T-helper 22 cell (primary cell): ENCODE data around the gene RAB40B.

ENCODE experiments used
- DNase-seq: peaks from one replicate; pipeline ENCODE4 v3.0.0-alpha.2; 2020; ENCODE audit warnings: low read depth

RAB40B gene

DNA sequence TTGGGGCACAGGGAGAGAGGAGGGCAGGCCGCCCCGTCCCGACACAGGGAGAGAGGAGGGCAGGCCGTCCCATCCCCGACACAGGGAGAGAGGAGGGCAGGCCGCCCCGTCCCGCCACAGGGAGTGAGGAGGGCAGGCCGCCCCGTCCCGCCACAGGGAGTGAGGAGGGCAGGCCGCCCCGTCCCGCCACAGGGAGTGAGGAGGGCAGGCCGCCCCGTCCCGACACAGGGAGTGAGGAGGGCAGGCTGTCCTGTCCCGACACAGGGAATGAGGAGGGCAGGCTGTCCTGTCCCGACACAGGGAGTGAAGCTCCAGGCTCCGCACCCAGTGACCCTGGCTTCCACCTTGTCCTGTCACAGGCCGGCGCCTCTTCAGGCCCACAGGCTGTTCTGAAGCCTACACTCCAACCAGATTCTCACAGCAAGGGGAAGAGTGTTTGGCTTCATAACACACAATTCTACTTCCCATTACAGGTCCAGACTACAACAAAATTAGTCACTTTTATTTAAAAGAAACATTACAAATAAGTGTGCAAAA, 84.3 kb downstream of the RAB40B start:
- DNase-seq, result no peak

GRCh38 chr17:82613283-82614094, 85.0 kb downstream of the RAB40B start:
- no peak for DNase-seq

- DNase-seq, result no peak
These were observed 87.1 kb downstream of the RAB40B start for GRCh38 chr17:82611140-82612058.

DNA sequence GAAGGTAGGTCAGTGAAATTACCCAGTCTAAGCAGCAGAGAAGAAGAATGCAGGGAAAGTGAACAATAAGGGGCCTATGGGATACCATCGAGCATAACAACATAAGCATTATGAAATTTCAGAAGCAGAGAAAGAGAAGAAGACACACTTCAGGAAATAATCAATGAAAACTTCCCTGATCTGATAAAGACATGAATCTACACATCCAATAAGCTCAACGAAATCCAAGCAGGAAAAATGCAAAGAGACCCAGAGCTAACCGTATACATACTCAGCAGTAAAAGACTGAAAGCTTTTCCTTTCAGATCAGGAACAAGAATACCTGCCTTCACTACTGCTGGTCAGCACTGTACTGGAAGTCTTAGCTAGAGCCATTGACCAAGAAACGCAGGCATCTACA, 88.8 kb downstream of the RAB40B start:
- no peak for DNase-seq

- DNase-seq, result no peak
These were observed 89.7 kb downstream of the RAB40B start for GRCh38 chr17:82608816-82609215.

DNA sequence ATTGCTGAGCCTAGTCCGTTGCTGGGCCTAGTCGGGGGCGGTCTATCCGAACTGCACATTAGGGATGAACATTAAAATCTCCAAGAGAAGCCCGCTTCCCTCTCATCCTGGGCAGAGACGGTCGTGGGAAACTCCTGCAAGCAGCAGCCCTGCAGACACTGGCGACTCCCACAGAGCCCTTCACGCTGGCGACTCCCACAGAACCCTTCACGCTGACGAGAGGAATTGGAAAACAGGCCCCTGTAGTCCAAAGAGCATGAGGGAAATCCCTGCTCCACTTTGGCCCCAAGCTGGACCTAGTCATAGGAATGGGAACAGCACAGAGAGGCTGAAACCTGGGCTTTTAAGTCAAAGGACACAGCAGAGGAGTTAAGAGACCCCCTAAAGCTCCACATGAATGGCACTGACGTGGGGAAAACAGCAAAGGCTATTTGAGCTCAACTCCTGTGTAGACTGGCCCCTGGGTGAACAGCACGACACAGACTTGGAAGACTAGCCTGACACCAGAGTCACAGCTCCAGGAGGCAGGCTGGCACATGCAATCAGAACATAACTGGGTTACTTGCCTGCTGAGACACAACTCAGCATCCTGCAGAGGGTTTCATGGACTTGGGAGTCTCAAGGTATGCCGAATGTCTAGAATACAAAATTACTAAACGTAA, 92.4 kb downstream of the RAB40B start:
- no peak for DNase-seq
